GM23338 (cell line): ENCODE data around the gene CD226.

Experiments used
- EZH2 ChIP-seq: fragments of 200-600 bp; sonication (generic); IDR thresholded peaks from one replicate; pipeline ENCODE4 v1.8.0; 2017; ENCODE audit warnings: antibody characterized with exemption, mild to moderate bottlenecking, low read depth; ENCODE audit not compliant: unreplicated experiment
- EZH2phosphoT487 ChIP-seq: fragments of 200-600 bp; sonication (generic); IDR thresholded peaks from one replicate; pipeline ENCODE4 v1.8.1; 2018; ENCODE audit warnings: antibody characterized with exemption; ENCODE audit not compliant: unreplicated experiment
- NANOG ChIP-seq: IDR thresholded peaks from 2 replicates; pipeline ENCODE4 v1.6.1; 2016; ENCODE audit warnings: antibody characterized with exemption, borderline replicate concordance
- POLR2AphosphoS5 ChIP-seq: IDR thresholded peaks from 2 replicates; pipeline ENCODE4 v1.6.1; 2016; ENCODE audit warnings: antibody characterized with exemption, low read depth
- REST ChIP-seq: IDR thresholded peaks from one replicate; pipeline ENCODE4 v1.6.1; 2018; ENCODE audit warnings: antibody characterized with exemption; ENCODE audit not compliant: unreplicated experiment
- ZNF331 ChIP-seq: fragments of 250-450 bp; sonication (Bioruptor Pico); IDR thresholded peaks from 2 replicates; pipeline ENCODE4 v1.5.0; 2020; ENCODE audit warnings: low read depth, mild to moderate bottlenecking, moderate library complexity
- TF ChIP-seq, protein P1 (sequence below), 2 experiments: fragments of 200-600 bp in 1 of 2; sonication (generic) in 1 of 2; conservative IDR thresholded peaks; 2 replicates each; pipeline versions ENCODE4 v1.5.1 to v1.6.1; 2016 to 2017; ENCODE audit warnings: antibody characterized with exemption in 2 of 2, low read depth in 2 of 2, mild to moderate bottlenecking in 2 of 2, moderate library complexity in 1 of 2
- TF ChIP-seq, protein P2 (sequence below): IDR thresholded peaks from 2 replicates; pipeline ENCODE4 v1.6.1; 2016; ENCODE audit warnings: antibody characterized with exemption

- no peak for TF ChIP-seq POLR2AphosphoS5
- TF ChIP-seq, protein P1, sequence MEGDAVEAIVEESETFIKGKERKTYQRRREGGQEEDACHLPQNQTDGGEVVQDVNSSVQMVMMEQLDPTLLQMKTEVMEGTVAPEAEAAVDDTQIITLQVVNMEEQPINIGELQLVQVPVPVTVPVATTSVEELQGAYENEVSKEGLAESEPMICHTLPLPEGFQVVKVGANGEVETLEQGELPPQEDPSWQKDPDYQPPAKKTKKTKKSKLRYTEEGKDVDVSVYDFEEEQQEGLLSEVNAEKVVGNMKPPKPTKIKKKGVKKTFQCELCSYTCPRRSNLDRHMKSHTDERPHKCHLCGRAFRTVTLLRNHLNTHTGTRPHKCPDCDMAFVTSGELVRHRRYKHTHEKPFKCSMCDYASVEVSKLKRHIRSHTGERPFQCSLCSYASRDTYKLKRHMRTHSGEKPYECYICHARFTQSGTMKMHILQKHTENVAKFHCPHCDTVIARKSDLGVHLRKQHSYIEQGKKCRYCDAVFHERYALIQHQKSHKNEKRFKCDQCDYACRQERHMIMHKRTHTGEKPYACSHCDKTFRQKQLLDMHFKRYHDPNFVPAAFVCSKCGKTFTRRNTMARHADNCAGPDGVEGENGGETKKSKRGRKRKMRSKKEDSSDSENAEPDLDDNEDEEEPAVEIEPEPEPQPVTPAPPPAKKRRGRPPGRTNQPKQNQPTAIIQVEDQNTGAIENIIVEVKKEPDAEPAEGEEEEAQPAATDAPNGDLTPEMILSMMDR (conservative IDR thresholded peaks at IDR 0.05; ENCODE audit: low read depth in 2 of 2), result no peak
- TF ChIP-seq REST, result no peak
- TF ChIP-seq, protein P2, sequence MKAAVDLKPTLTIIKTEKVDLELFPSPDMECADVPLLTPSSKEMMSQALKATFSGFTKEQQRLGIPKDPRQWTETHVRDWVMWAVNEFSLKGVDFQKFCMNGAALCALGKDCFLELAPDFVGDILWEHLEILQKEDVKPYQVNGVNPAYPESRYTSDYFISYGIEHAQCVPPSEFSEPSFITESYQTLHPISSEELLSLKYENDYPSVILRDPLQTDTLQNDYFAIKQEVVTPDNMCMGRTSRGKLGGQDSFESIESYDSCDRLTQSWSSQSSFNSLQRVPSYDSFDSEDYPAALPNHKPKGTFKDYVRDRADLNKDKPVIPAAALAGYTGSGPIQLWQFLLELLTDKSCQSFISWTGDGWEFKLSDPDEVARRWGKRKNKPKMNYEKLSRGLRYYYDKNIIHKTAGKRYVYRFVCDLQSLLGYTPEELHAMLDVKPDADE, result no peak
- no peak for TF ChIP-seq EZH2
- no peak for TF ChIP-seq EZH2phosphoT487
- no peak for TF ChIP-seq NANOG
- TF ChIP-seq ZNF331 (CRISPR knock-in tag), result no peak
Measured at GRCh38 chr18:69969491-69969890, 21.8 kb upstream of the CD226 start.
